Measurements from ENCODE around the gene KLC4. TPM values are rescaled to one million over a fixed set of nuclear protein-coding genes. Genes with fewer than 3 reads are reported as not detected.

KLC4 gene
- total and polyA plus RNA-seq, 12 donors, result 17.9 to 43.7 (median 28.3) TPM

- H3K27ac ChIP-seq, result peak overlapping the region; percentile 64 to 97 (median 90)
- no peak for DNase-seq
- WGBS, 2 donors, result 51 to 57% methylated on average over 5 of the region's 5 CpGs
- peaks cover 10 to 73% (median 51%) of the 10 kb centered on the region in 9 donors for H3K4me1 ChIP-seq
- peak in 3 of 8 donors; percentile 1 to 11 (median 2) for ATAC-seq
- no peaks in the 10 kb centered on the region for H3K9me3 ChIP-seq
- intact Hi-C loops (cut with DNase I), result loop anchor here in 1 of 10 donors (5.0 kb wide), 1 partner anchor 36 kb away; the partner anchor contains the start of genes KLC4 and MRPL2
- TF ChIP-seq, protein P1, sequence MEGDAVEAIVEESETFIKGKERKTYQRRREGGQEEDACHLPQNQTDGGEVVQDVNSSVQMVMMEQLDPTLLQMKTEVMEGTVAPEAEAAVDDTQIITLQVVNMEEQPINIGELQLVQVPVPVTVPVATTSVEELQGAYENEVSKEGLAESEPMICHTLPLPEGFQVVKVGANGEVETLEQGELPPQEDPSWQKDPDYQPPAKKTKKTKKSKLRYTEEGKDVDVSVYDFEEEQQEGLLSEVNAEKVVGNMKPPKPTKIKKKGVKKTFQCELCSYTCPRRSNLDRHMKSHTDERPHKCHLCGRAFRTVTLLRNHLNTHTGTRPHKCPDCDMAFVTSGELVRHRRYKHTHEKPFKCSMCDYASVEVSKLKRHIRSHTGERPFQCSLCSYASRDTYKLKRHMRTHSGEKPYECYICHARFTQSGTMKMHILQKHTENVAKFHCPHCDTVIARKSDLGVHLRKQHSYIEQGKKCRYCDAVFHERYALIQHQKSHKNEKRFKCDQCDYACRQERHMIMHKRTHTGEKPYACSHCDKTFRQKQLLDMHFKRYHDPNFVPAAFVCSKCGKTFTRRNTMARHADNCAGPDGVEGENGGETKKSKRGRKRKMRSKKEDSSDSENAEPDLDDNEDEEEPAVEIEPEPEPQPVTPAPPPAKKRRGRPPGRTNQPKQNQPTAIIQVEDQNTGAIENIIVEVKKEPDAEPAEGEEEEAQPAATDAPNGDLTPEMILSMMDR (IDR thresholded peaks at IDR 0.05), result no peak
- peak overlapping the region in 9 of 10 donors; percentile 86 to 99 (median 95) for H3K4me3 ChIP-seq
- no peaks in the 10 kb centered on the region for H3K27me3 ChIP-seq
- H3K36me3 ChIP-seq, result peaks cover 0 to 70% (median 28%) of the 10 kb centered on the region in 9 donors
Observed at GRCh38 chr6:43020847-43021246, 38.6 kb upstream of the KLC4 start.

DNA sequence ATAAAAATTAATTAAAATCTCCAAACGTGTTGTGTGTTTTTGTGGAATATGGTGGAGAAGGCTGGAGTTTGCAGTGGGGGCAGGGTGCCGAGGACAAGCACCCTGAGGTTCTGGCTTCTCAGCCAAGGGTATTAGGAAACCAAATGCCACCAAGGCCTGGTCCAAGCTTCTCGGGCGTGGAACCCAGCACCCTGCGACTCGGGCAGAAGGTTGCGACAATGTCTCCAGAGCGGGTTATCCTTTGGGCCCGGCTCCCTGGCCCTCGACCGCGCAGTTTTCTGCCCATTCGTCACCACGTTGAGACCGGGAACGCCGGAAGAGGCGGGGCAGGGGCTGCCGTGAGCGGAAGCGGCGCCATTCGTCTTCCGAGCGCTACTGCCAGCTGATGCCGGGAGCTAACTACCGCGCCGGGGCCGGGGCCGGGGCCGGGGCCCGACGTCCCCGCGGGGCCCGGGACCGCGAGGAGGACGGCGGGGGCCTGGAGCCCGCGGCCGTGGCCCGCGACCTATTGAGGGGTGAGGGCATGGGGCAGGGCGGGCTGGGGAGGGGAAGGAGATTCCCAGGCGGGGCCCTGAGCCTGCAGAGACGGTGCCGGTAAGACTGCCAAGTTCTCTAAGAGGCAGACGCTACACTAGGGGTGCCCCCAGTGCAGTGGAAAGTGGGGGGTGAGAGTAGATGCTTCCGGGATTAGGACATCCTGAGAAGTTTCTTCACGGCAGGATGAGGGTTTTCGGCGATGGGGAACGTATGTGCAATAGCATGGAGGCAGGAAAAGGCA is 38.0 kb upstream of the KLC4 start, which contains the start of gene RRP36:
Gene RRP36 (plus strand): TSS at position 354 of the 778 bp plus-strand sequence. CDS start 32 bp downstream, at position 386.
- DNase-seq (peak; percentile 77 to 85), ATAC-seq (peak; percentile 71 to 91 (median 84))
- TF ChIP-seq, protein P1 (IDR thresholded peaks at IDR 0.05), result no peak
- Histone ChIP-seq H3K27me3 (no peaks in the 10 kb centered on the region), H3K4me3 (peak within 1 kb of the TSS; percentile 86 to 99 (median 94)), H3K4me1 (peaks cover 5 to 67% (median 45%) of the 10 kb centered on the region in 9 donors), H3K27ac (peak within 1 kb of the TSS; percentile 64 to 97 (median 90)), H3K9me3 (no peaks in the 10 kb centered on the region), H3K36me3 (peaks cover 0 to 77% (median 34%) of the 10 kb centered on the region in 9 donors)
- 1% methylated on average over 56 of the region's 56 CpGs for WGBS, 2 donors
- intact Hi-C loops (cut with DNase I), result loop anchor here in 1 of 10 donors (5.0 kb wide), 1 partner anchor 36 kb away; the partner anchor contains the start of genes KLC4 and MRPL2

GRCh38 chr6:43024436-43024835 is 35.0 kb upstream of the KLC4 start:
- WGBS, 2 donors, result 83 to 88% methylated on average over 2 of the region's 2 CpGs
- intact Hi-C loops (cut with DNase I), result loop anchor here in 1 of 10 donors (5.0 kb wide), 1 partner anchor 33 kb away; the partner anchor contains the start of genes KLC4 and MRPL2
- no peak for DNase-seq
- no peak overlapping the region for H3K27ac ChIP-seq
- no peak for ATAC-seq
- no peaks in the 10 kb centered on the region for H3K9me3 ChIP-seq
- no peak overlapping the region for H3K4me3 ChIP-seq
- TF ChIP-seq, protein P1 (IDR thresholded peaks at IDR 0.05), result no peak
- no peaks in the 10 kb centered on the region for H3K27me3 ChIP-seq
- peaks cover 0 to 81% (median 48%) of the 10 kb centered on the region in 9 donors for H3K36me3 ChIP-seq
- peaks cover 5 to 41% (median 30%) of the 10 kb centered on the region in 9 donors for H3K4me1 ChIP-seq

GRCh38 chr6:43026365-43026764 is 33.1 kb upstream of the KLC4 start:
- Histone ChIP-seq H3K27me3 (no peaks in the 10 kb centered on the region), H3K36me3 (peaks cover 0 to 86% (median 52%) of the 10 kb centered on the region in 9 donors), H3K4me3 (no peak overlapping the region), H3K4me1 (peaks cover 5 to 30% (median 19%) of the 10 kb centered on the region in 9 donors), H3K27ac (no peak overlapping the region), H3K9me3 (no peaks in the 10 kb centered on the region)
- TF ChIP-seq, protein P1 (IDR thresholded peaks at IDR 0.05), result no peak
- intact Hi-C loops (cut with DNase I), result no loop called here
- WGBS, 2 donors, result 91 to 92% methylated on average over 5 of the region's 5 CpGs
- DNase-seq (no peak), ATAC-seq (no peak)

All from heart right ventricle (tissue), 16 donors.